CD4-positive, alpha-beta T cell treated with Interleukin-15 for 1 hour (primary cell): Measurements from ENCODE around the gene FES.
"Not testable (repeated sequence)": the region's sequence is repeated elsewhere in the genome, so short reads cannot be mapped to it uniquely, and the experiment has no call there.

Source experiments
- DNase-seq: peaks from one replicate; pipeline ENCODE4 v3.0.0-alpha.2; 2020

FES gene

DNA sequence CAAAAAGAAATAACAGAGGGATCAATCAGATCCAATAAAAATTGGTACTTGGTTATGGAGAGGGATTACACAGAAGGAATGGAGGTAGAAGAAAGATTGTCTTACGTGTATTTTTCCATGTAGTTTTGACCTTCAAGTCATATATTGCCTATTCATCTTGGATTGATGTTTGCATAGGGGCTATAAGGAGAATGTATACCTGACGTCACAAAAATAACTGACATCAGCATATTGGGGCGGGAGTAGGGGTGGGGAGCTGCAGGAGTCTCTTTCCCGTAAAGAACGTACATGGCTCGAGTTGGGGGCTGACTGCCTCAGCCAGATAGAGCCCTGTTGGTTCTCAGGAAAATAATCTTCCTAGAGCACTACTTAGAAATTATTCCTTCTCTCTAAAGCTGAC lies 21.8 kb upstream of the FES start:
- DNase-seq, result no peak

DNA sequence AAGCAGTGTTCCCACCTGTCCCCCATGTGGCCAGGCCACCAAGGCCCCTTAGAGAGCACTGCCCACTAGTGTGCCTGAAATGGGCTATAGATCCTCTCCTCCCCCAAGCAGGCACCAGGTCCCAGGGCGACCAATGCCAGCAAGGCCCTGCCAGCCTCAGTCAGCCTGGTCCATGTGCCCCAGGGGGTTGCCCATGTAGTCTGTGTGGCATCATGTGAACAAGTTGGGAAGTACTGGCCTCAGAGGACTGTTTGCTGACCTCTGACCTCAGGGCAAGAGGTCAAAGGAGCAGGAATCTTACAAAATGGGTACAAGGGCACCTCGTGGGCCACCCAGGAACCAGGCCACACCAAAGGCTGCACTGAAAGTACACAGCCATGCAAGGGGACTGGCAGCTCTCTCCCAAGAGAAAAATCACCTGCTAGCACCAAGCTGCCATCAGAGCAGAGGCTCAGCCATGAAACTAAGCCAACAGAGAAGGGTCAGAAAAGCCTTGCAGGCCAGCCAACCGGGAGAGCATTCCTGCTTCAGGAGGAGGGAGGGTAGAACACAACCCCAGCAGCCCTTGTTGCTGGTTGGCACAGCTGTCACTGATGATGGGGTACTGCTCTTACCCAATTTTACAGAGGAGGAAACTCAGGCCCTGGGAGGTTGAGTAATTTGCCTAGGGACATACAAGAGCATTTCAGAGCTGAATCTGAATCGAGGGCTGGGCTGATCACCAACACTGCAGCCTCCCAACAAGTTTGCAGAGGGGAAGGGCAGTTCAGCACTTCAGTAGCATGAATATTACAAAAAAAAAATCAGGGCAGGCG lies 21.1 kb upstream of the FES start:
- peak; percentile 53 for DNase-seq

DNA sequence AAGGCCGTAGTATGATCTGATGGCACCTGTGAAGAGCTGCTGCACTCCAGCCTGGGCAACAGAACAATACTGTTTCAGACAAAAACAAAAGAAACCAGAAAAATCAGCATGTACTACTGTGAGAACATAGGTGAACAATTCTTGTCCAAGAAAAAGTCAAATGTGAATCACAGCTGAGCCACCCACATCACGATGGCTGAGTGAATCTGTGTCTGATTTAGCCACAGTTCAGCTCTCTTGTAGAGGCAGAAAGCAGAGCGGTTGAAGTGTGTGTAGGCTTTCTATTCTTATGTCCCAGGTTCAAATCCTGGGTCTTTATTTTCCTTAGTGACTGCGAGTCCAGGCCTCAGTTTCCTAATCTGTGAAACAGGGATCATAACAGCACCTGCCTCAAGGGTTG lies 20.3 kb upstream of the FES start:
- DNase-seq, result no peak

DNA sequence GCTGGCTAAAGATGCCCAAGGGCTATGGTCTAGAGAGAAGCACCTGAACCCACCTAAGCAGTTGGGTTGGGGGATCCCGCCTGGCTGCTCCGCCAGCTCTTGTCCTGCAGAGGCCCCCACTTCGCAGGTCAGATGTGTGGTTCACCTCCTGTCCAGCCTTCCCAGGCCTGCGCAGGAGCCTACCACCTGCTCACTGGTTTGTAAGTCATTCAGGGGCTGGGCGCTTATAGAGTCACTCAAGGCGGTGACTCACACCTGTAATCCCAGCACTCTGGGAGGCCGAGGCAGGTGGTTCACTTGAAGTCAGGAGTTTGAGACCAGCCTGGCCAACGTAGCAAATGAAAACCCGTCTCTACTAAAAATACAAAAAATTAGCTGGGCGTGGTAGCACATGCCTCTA lies 19.8 kb upstream of the FES start:
- DNase-seq, result no peak

DNA sequence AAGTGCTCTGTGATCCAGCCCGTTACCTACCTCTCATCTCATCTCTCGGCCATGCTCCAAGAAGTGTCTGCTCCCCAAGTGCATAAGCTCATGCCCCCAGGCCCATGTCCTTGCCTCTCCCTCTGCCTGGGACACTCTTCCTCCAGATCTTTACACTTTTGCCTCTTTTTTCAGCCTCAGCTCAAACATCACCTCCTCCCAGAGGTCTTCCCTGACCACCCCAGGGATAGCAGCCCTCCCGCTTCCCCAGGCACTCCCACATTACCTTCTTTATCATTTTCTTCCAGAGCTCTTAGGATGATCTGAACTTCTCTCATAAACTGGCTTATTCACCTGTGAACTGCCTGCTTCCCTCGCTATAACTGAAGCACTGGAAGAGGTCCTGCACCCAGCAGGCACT lies 18.6 kb upstream of the FES start:
- DNase-seq, result no peak

DNA sequence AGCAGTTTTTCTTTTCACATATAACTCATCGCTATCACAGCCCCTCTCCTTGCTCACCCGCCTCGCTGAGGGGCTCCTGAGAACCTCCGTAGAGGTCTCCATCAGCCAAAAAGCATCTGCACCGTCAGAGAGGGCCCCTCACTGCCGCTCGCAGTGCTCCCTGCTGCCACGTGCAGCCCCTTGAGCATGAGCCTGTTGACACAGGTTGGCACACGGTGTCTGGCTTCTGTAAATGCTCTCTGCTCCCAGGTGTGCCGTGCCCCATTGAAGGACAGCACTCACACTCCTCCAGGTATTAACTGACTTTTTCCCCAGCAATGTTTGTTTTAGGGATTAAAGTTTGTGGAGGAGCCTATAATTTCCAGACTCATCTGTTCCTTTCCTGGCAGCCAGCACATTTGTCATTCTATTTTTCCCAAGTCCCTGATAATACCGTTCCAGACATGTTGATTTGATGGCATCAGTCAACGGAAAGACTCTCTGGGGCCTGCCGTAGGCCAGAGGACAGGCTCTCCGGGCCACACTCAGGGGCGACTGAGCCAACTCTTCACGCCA lies 18.1 kb upstream of the FES start:
- DNase-seq, result no peak

DNA sequence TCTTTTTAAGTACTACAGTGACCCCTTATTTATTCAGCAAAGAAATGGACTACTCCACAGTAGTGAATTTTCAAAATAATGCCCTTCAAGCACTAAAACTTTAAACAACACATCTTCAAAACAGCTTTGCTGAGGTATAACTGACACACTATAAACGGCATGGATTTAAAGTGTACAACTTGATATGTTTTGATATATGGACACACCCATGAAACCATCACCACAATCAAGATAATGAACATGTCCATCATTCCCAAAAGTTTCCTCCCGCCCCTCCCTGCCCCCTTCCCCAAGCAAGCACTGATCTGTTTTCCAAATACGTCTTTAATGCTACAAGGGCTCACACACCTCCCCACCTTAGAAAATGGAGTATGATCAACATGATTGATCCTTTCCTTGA lies 17.5 kb upstream of the FES start:
- no peak for DNase-seq

DNA sequence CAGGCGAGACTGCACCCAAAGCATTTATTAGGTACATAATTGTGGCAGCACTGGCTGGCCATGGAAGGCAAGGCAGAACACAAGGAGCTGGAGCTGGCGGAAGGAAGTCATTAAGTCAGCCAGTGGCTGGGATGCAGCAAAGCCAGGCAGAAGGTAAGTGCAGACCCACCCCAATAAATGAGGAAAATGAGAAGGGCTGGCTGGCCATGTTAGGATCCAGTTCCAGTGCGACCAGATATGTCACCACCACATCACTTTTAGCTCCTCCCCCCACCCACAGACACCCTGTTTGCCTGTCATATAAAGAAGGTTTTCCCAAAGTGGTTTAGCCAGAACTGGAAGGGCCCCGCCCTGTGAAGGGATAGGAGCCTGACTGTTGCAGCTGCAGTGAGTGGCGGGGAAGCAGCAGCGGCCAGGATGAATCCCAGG lies 16.0 kb upstream of the FES start, which contains the start of gene FURIN:
Gene FURIN (plus strand): TSS at position 328 of the 429 bp plus-strand sequence. CDS start 7,153 bp downstream, outside the sequence.
- DNase-seq, result no peak

DNA sequence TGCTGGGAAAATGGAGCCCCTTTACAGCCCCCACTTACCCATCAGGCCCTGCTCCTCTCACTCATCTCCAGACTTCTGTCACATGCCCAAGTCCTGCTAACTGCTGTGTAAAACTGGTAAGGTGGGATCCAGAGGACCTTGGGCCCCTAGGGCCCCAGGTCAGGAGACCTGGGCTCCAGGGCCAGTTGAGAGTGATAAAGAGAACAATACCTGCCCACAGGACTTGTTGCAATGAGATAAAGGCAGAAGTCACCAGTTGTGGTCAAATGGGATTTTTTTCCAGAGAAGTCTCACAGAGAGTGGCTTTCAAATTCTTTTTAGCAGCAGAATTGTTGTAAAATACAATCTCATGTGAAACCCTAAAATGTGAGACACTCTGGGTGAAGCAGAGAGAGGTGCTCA lies 15.2 kb upstream of the FES start:
- DNase-seq, result no peak

DNA sequence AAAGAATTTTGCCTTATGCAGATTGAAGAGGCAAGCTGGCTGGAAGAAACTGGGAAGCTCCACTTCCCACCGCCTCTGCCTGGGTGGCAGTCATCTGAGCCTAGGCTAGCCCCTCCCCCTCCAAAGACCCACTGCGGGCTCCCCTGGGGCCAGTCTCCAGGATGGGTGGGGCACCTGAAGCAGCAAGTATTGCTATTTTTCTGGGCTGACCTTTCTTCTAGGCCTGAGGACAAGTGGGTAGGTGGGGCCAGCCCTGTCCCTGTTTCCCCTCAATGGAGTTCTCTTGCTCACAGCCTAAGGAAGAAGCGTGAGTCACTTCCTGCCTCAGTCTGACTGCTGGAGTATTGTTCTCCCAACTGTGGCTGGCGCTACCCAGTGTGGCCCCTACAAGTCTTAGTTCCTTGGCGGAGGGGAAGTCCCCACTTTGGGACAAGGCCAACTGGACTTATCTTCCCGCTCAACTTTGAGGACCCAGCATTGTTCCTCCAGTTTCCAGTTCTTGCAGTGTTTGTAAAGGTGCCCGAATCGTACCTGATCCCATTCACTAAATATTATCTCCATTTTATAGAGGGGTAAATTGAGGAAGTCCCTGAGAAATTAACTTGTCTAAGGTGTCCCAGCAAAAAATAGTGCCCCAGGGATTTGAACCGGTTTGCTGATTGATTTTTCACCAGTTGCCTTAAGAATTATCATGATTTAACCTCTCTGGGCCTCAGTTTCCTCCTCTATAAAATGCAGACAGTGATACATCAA lies 14.5 kb upstream of the FES start:
- peak; percentile 70 for DNase-seq

DNA sequence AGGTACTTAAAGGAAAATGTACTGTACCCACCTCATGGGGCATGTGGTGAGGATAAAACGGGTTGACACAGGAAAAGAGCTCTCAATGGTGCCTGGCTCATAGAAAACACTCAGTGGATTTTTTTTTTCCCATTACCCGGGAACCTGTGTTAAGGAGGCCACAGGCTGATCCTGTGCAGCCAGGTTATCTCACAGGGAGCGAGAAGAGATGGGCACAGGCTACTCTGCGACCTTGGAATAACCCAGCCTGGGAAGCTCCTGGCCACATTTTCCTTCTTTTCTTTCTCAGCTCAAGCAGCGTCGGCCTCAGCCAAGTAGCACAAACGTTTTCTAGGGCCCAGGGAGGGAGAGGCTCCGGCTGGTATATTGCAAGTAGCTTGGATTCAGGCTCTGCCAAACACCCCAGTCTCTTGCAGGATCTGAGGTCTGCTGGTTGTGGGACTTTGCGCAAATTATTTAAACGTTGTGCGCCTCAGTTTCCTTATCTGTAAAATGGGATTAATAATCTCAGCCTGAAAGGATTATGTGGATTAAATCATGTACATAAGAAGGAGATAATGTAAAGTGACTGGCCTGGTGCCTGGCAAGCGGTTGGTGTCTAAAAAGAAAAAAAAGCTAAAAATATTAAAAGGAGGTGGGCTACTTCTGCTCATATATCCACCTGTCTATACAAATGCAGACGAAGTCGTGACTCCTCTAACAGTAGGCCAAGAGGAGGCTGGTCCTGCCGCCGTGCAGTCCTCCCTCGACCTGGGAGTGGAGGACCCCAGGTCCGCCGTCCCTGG lies 13.8 kb upstream of the FES start:
- no peak for DNase-seq

DNA sequence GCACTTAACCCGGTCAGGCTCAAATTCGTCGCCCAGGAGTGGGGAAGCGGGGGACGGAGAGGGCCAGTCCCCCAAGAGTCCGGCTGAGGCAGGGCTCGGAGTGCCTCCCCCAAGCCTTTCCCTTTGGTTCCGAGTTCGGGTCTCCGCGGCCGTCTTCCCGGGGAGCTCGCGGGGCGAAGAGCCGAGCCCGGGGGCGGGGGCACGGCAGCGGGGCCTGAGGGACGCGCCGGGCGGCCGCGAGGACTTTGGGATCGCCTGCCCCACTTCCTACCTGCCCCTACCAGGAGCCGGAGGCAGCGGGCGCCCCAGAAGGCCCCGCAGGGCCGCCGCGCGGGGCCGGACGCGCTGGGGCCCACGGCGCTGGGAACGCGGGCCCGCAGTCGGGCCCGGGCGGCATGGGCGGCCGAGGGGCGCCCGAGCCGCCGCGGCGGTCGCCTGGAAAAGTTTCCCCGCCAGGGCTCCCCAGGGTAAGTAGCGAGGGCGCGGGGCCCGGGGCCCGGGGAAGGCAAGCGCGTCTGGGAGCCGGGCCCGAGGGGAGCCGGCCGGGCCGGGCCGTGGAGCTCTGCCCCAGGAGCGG lies 13.1 kb upstream of the FES start:
- no peak for DNase-seq

DNA sequence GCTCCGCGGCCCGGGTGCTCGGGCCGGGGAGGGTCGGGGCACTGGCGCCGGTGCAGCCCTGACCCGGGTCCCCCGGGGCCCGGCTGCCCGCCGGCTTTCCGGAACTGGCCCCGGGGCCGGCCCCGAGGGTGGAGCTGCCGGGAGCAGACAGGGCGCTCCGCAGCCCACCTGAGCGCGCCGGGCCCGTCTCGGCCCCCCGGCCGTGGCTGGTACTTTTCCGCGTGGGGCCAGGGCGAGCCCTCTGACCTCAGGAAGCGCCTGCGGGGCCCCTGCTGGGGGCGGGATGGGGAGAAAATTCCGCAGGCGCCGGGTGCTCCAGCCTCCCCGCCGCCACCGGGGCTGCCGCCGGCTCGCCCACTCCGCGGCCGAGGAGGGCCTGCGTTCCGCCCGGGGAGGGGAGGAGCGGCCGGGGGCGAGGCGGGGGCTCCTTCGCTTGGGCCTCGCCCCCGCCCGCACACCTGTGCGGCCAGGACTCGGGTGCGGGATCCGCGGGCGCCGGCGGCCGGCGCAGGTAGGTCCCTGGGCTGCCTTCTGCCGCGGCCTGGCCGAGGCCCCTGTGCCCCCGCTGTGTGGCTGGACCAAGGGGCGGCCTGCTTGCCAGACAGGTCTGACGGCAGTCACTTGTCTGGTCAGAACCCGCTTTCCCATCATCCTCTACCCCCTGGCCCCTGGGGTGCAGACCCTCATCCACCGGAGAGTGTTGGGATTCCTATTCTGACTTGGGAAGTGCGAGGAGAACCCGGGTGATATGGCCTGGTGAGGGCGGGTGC lies 12.4 kb upstream of the FES start:
- no peak for DNase-seq

DNA sequence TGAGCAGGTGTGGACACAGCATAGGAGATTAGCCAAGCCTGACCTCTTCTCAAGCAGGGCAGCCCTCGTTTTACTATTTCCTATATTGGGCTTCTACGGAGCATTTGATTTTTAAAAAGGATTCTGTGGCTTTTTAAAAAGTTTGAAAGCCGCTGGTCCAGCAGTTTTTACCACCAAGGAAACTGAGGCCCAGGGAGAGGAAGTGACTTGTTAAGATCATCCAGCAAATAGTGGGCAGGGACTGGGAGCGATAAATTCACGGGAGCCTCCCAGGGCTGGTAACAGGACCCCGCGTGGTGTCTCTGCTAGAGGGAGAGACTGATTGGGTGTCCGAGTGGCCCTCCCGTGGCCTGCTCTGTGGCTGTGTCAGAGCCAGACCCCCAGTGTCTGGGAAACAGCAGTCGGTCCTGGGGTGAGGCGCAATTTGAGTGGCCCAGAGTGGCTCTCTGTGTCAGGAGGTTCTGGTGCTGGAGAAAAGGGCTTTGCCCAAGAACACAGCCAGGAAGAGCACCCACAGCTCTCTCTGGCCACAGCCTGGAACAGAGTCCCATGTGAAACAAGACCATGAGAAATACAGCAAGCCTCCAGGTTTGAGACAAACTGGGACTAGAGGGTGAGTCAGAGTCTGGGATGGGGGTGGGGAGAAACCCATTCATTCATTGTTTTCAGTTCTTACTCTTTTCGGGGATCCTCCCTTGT lies 11.7 kb upstream of the FES start:
- DNase-seq, result no peak

DNA sequence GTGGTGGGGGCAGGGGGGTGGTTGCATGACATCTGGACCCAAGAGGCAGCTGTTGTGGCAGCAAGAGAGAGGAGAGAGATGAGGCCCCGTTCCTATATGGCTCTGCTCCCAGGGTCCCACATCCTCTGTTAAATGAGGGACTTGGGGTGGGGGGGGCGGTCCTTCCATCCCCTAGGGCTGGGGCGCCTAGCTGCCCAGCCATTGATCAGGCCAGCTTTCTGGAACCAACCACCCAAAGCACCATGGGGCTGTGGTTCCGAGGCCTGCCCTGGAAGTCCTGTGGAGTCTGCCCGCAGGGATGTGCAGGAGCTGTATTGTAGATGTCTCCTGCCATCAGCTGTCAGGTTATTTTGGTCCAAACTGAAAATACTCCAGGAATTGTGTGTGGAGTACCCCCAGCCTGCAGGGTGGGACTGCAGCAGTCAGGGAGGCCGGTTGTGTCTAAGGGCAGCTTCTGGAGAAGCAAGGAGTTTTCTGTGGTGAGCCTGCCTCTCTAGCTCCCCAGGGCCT lies 10.8 kb upstream of the FES start:
- no peak for DNase-seq

DNA sequence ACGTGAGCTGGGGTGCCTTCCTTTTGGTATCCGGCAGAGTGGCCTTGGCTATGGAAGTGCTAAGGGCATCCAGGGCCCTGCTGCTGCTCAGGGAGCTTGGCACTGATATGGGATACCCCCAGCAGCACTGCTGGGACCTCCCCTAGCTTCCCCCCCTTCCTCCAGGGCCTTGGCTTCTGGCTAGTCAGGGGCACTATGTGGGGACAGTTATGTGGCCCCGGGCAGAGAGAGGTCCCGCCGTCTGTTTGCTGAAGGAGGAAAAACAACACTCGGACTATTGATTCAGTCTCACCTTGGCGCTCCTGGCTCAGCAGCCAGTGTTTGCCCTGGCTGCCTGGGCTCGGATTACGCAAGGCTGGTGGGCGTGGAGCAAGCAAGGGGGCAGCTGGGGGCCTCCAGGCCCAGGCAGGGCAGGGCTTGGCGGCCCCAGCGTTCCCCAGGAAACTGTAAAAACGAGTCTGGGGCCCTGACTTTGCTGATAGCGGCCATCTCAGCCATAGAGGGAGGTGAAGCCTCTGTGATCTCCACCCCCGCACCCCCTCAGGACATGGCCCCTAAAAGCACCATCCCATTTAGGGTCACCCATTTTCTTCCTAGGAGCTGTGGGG lies 10.2 kb upstream of the FES start:
- DNase-seq, result no peak

DNA sequence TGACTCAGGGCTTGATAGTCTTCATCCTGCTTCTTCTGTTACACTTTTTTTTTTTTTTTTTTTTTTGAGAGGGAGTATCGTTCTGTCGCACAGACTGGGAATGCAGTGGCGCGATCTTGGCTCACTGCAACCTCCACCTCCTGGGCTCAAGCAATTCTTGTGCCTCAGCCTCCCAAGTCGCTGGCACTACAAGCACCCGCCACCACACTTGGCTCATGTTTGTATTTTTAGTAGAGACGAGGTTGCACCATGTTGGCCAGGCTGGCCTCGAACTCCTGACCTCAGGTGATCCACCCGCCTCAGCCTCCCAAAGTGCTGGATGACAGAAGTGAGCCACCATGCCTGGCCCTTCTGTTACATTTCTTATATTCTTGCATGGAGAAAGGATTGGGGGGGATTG lies 9.3 kb upstream of the FES start:
- not testable (repeated sequence) for DNase-seq

DNA sequence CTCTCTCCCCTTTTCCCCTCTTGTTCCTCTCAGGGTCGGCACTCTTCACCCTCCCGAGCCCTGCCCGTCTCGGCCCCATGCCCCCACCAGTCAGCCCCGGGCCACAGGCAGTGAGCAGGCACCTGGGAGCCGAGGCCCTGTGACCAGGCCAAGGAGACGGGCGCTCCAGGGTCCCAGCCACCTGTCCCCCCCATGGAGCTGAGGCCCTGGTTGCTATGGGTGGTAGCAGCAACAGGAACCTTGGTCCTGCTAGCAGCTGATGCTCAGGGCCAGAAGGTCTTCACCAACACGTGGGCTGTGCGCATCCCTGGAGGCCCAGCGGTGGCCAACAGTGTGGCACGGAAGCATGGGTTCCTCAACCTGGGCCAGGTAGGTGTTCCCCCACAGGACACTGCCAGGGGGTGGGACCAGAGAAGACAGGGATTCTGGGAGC lies 8.7 kb upstream of the FES start:
- no peak for DNase-seq

DNA sequence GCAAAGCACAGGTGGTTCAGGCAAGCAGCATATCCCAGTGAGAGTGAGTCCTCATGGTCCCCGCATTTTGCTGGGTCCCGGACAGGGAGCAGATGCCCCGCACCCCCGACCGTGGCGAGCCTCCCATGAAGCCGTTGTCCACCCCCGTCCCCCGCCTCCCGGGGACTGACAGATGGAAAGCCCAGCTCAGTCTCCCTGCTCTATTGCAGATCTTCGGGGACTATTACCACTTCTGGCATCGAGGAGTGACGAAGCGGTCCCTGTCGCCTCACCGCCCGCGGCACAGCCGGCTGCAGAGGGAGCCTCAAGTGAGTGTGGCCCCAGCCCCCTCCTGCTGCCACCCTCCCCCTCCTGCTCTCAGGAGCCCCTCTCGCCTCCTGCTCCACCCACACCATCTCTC lies 8.3 kb upstream of the FES start:
- no peak for DNase-seq

DNA sequence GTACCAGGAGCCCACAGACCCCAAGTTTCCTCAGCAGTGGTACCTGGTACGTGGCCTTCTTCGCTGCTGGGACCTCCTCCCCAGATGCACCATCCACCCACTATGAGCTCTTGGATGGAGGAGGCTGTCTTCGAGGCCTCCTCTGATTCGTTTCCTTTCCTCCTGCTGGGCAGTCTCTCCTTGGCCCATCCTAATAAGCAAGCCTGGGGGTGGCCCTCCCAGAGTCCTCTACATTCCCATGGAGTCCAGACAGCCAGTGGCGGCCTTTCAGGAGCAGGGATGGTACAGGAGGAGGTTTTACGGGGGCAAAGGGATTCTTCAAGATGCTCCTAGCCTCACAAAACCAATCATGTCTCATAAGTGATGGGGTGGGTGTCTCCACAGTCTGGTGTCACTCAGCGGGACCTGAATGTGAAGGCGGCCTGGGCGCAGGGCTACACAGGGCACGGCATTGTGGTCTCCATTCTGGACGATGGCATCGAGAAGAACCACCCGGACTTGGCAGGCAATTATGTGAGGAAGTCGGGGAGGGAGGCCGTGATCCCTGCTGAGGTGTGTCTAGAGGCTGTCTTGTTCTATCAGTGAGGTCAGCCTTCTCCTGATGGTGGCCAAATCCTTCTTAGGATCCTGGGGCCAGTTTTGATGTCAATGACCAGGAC lies 7.7 kb upstream of the FES start:
- DNase-seq, result no peak
